Mesothelial cell of epicardium (in vitro differentiated cells): ENCODE results near the gene GLT8D1. TPM values are rescaled to one million over a fixed set of nuclear protein-coding genes. Genes with fewer than 3 reads are reported as not detected.
A peak's percentile ranks its signal among the peaks of the same experiment; 100 is the strongest.

Experiments
- DNase-seq, 2 experiments: peaks; one replicate each; pipeline ENCODE4 v3.0.0; 2021; ENCODE audit warnings: low spot score in 2 of 2; ENCODE audit not compliant: unreplicated experiment in 2 of 2
- H3K27ac Mint-ChIP-seq: 2 replicates; pipeline ENCODE4 v1.8.0; 2021; ENCODE audit warnings: mixed read lengths
- H3K27me3 Mint-ChIP-seq: 2 replicates; pipeline ENCODE4 v1.8.0; 2021; ENCODE audit warnings: low read depth, mixed read lengths
- H3K36me3 Mint-ChIP-seq: 2 replicates; pipeline ENCODE4 v1.8.0; 2021; ENCODE audit warnings: mixed read lengths
- H3K4me1 Mint-ChIP-seq: 2 replicates; pipeline ENCODE4 v1.8.0; 2021; ENCODE audit warnings: mixed read lengths
- H3K4me3 Mint-ChIP-seq: 2 replicates; pipeline ENCODE4 v1.8.0; 2021; ENCODE audit warnings: mild to moderate bottlenecking, moderate library complexity, mixed read lengths
- H3K9me3 Mint-ChIP-seq: 2 replicates; pipeline ENCODE4 v1.8.0; 2021; ENCODE audit warnings: mixed read lengths
- CTCF ChIP-seq: fragments of 200-600 bp; sonication (generic); IDR thresholded peaks from one replicate; pipeline ENCODE4 v1.5.0; 2021; ENCODE audit warnings: antibody characterized with exemption; ENCODE audit not compliant: unreplicated experiment
- total RNA-seq: library from RNA; stranded (reverse); gene quantifications from 3 replicates; pipeline ENCODE4 v1.2.1, GENCODE V29; 2021

Gene GLT8D1
- total RNA-seq = 73.0 to 79.2 TPM (median 76.2 TPM) in 3 replicates

DNA sequence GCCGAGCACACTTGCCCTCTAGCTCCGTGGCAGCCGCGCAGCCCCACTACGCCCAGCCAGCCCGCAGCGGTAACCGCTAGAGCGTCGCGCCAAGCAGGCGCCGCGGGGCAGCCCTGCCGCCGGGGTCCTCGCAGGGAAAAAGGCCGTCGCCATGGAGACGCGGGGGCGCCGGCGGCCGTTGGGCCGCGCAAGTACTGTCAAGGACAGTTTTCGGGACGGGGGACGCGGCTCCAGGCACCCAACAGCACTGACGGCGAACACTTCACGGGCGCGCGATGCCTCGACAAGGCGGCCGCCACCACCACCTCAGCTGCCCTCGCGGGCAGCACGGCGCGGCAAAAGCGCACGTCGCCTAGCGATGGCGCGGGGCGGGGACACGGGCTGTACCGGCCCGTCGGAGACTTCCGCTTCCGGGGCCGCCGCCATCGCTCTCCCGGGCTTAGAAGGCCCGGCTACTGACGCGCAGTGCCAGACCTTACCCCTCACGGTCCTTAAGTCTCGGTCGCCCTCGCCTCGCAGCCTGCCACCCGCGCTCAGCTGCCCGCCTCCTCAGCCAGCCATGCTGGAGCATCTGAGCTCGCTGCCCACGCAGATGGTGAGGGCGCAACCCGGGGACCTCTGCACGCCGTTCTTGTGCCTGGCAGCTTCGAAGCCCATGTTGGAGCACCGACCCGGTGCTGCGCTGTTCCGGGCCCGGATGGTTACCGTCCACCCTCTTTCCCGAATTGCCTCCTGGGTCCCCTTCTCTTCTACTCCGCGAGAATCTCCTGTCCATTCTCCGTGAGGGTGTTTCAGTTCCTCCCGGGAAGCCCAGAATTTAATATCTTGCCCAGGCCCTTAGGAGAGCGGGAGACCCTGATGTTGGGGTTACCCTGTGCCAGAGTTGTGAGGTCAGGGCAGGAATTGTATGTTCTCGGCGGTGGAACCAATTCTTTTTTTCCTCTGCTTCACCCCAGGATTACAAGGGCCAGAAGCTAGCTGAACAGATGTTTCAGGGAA lies at the start of gene GLT8D1, which contains the start of gene SPCS1:
TSS of gene GLT8D1 (minus strand) at position 104 of the 999 bp plus-strand sequence. CDS start 5,331 bp downstream, outside the sequence.
TSS of gene SPCS1 (plus strand) at position 419 of the 999 bp plus-strand sequence. CDS start at position 560, 141 bp downstream.
- Mint-ChIP-seq H3K4me1 (peaks cover 28% of the 10 kb centered on the region), H3K36me3 (no peaks in the 10 kb centered on the region), H3K4me3 (peak within 1 kb of the TSS; percentile 95), H3K9me3 (no peaks in the 10 kb centered on the region), H3K27ac (peak within 1 kb of the TSS; percentile 94), H3K27me3 (no peaks in the 10 kb centered on the region)
- peak; percentile 69 to 87 for DNase-seq
- no peak for TF ChIP-seq CTCF

DNA sequence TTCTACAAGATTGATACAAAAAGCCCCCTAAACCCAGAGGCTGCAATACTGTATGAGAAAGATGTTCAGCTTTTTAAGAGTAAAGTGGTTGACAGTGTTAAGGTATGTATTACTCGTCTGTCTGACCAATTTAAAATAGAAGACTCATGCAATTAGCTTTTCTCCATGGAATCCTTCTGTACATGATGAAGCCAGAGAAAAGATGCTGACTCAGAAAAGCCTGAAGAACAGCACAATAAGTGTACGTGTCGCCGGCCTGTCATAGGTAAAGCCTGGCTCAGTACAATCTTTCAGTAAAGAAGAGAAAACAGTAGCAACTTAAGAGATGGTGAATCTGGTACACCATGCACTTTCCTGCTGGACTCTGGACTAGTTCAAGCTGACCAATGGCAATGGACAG lies 48.8 kb upstream of the GLT8D1 start:
- Mint-ChIP-seq H3K9me3 (peaks cover 10% of the 10 kb centered on the region), H3K27ac (no peak overlapping the region), H3K27me3 (no peaks in the 10 kb centered on the region), H3K4me3 (no peak overlapping the region), H3K4me1 (no peaks in the 10 kb centered on the region), H3K36me3 (peaks cover 58% of the 10 kb centered on the region)
- DNase-seq = no peak
- no peak for TF ChIP-seq CTCF

- no peak for DNase-seq
- no peak for TF ChIP-seq CTCF
- Mint-ChIP-seq H3K36me3 (peaks cover 55% of the 10 kb centered on the region), H3K27ac (no peak overlapping the region), H3K4me1 (no peaks in the 10 kb centered on the region), H3K9me3 (peaks cover 10% of the 10 kb centered on the region), H3K27me3 (no peaks in the 10 kb centered on the region), H3K4me3 (no peak overlapping the region)
These were observed 46.6 kb upstream of the GLT8D1 start for GRCh38 chr3:52752045-52752660.

GRCh38 chr3:52743721-52744120 lies 38.1 kb upstream of the GLT8D1 start:
- H3K4me1 Mint-ChIP-seq = no peaks in the 10 kb centered on the region
- H3K4me3 Mint-ChIP-seq = no peak overlapping the region
- H3K27me3 Mint-ChIP-seq = no peaks in the 10 kb centered on the region
- TF ChIP-seq CTCF = no peak
- no peak overlapping the region for H3K27ac Mint-ChIP-seq
- H3K9me3 Mint-ChIP-seq = no peaks in the 10 kb centered on the region
- H3K36me3 Mint-ChIP-seq = peaks cover 46% of the 10 kb centered on the region
- no peak for DNase-seq

DNA sequence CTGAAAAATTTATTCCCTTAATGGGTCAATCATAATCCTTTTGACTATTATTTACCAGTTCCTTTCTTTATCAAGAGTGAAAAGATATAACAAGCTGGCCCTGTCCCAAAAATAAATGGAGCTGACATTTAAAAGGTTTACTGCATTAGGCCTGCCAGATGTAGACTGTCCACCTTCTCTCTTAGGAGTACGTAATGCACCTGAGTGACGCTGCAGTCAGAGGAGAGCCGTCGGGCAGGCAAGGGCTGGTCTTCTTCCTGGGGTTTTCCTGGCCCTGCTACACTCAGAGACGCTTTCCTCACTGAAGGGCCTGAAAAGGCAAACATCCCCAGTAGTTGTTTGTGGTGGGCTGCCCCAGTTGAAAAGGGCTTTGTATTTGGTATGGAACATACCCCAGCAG lies 37.6 kb upstream of the GLT8D1 start:
- H3K27ac Mint-ChIP-seq = no peak overlapping the region
- no peaks in the 10 kb centered on the region for H3K4me1 Mint-ChIP-seq
- TF ChIP-seq CTCF = no peak
- H3K4me3 Mint-ChIP-seq = no peak overlapping the region
- no peak for DNase-seq
- no peaks in the 10 kb centered on the region for H3K9me3 Mint-ChIP-seq
- H3K27me3 Mint-ChIP-seq = no peaks in the 10 kb centered on the region
- H3K36me3 Mint-ChIP-seq = peaks cover 41% of the 10 kb centered on the region
